Ovary (tissue), 3 donors: ENCODE measurements around the gene OSBPL1A.

ENCODE experiments used
- CTCF ChIP-seq, 3 donors: fragments of 450-650 bp in 2 of 3; fragments of 200-600 bp in 1 of 3; IDR thresholded peaks; one replicate each; pipeline versions ENCODE4 v1.5.1 to v1.8.0; 2016 to 2022; ENCODE audit warnings: antibody characterized with exemption in 3 of 3, mild to moderate bottlenecking in 1 of 3
- EP300 ChIP-seq: sonication (generic); formaldehyde crosslinking; IDR thresholded peaks from one replicate; pipeline ENCODE4 v1.6.1; 2017; ENCODE audit warnings: antibody characterized with exemption
- POLR2A ChIP-seq: fragments of 450-650 bp; IDR thresholded peaks from one replicate; pipeline ENCODE4 v1.6.1; 2017; ENCODE audit warnings: antibody characterized with exemption, mild to moderate bottlenecking, moderate library complexity
- donor health status: DM: no; HTN: no; CAD: no.

- TF ChIP-seq CTCF (IDR thresholded peaks at IDR 0.05): no peak
- TF ChIP-seq EP300: no peak
- no peak for TF ChIP-seq POLR2A
These were observed 227.3 kb downstream of the OSBPL1A start for GRCh38 chr18:24170360-24170759.
